ENCODE measurements around the gene NHSL1.

NHSL1 gene

GRCh38 chr6:138372711-138373463, 126.4 kb downstream of the NHSL1 start:
- POLR2A ChIA-PET (ENCODE audit: low non-redundant PET) = no interaction called here
- CTCF ChIA-PET = interaction anchor here (0.7 kb wide), 1 partner anchor 36 kb away, joined by 7 read pairs; no protein-coding TSS in a partner anchor
- DNase-seq (ENCODE audit: low spot score) = peak; percentile 36
- no peak overlapping the region for H3K27ac ChIP-seq
- TF ChIP-seq CTCF (conservative IDR thresholded peaks at IDR 0.05; ENCODE audit: low read depth) = no peak

All from RWPE1 (cell line).